Activated CD8-positive, alpha-beta memory T cell treated with anti-CD3 and anti-CD28 coated beads, Interleukin-2, amount 50 U/mL, for 24 hours (primary cell): ENCODE results near the gene DHX35.

Source experiments
- DNase-seq: peaks from one replicate; pipeline ENCODE4 v3.0.0-alpha.2; 2020; ENCODE audit errors: extremely low read depth

DHX35 gene

GRCh38 chr20:38962044-38962927 is at the start of gene DHX35:
Gene DHX35, plus strand, starts transcription at chr20:38962344. Its CDS starts 24 bp downstream, at chr20:38962368.
- DNase-seq: peak; percentile 93

GRCh38 chr20:38915355-38915754 is 46.8 kb upstream of the DHX35 start:
- DNase-seq: no peak

- DNase-seq: no peak
Observed at GRCh38 chr20:38917657-38918056, 44.5 kb upstream of the DHX35 start.

GRCh38 chr20:38918172-38918571 is 44.0 kb upstream of the DHX35 start:
- no peak for DNase-seq

- DNase-seq: no peak
Observed at GRCh38 chr20:38919683-38920082, 42.5 kb upstream of the DHX35 start.

- no peak for DNase-seq
Observed at GRCh38 chr20:38920411-38920810, 41.7 kb upstream of the DHX35 start.

- DNase-seq: no peak
Observed at GRCh38 chr20:38920851-38921250, 41.3 kb upstream of the DHX35 start.

- no peak for DNase-seq
Observed at GRCh38 chr20:38924718-38925117, 37.4 kb upstream of the DHX35 start.

- DNase-seq: peak; percentile 82
Observed at GRCh38 chr20:38926142-38926933, 35.8 kb upstream of the DHX35 start, which contains the start of gene FAM83D. Gene FAM83D, plus strand, starts transcription at chr20:38926417. Its CDS starts 26 bp downstream, at chr20:38926443.

- no peak for DNase-seq
Observed at GRCh38 chr20:38926934-38927616, 35.1 kb upstream of the DHX35 start.

GRCh38 chr20:38927902-38928578 is 34.1 kb upstream of the DHX35 start:
- DNase-seq: no peak

- no peak for DNase-seq
Observed at GRCh38 chr20:38930242-38930569, 31.9 kb upstream of the DHX35 start.

GRCh38 chr20:38931984-38932383 is 30.2 kb upstream of the DHX35 start:
- no peak for DNase-seq

GRCh38 chr20:38932457-38933120 is 29.6 kb upstream of the DHX35 start:
- DNase-seq: no peak

GRCh38 chr20:38934530-38934929 is 27.6 kb upstream of the DHX35 start:
- DNase-seq: no peak

GRCh38 chr20:38935285-38935684 is 26.9 kb upstream of the DHX35 start:
- no peak for DNase-seq

GRCh38 chr20:38935967-38936407 is 26.2 kb upstream of the DHX35 start:
- DNase-seq: no peak

- no peak for DNase-seq
Observed at GRCh38 chr20:38937000-38937399, 25.1 kb upstream of the DHX35 start.

GRCh38 chr20:38937978-38938473 is 24.1 kb upstream of the DHX35 start:
- DNase-seq: no peak

- DNase-seq: no peak
Observed at GRCh38 chr20:38939686-38940085, 22.5 kb upstream of the DHX35 start.

- no peak for DNase-seq
Observed at GRCh38 chr20:38940644-38941043, 21.5 kb upstream of the DHX35 start.
